ENCODE data around the gene PPM1K.

Gene PPM1K

GRCh38 chr4:88276952-88277710 lies 7.2 kb downstream of the PPM1K start:
- no peak for DNase-seq

GRCh38 chr4:88275949-88276515 lies 8.3 kb downstream of the PPM1K start:
- no peak for DNase-seq

GRCh38 chr4:88275516-88275915 lies 8.8 kb downstream of the PPM1K start:
- DNase-seq: no peak

- DNase-seq: no peak
These were observed 15.4 kb downstream of the PPM1K start for GRCh38 chr4:88268913-88269312.

- no peak for DNase-seq
These were observed 20.0 kb downstream of the PPM1K start for GRCh38 chr4:88264336-88264735.

GRCh38 chr4:88257726-88258125 lies 26.6 kb downstream of the PPM1K start:
- no peak for DNase-seq

GRCh38 chr4:88255111-88255510 lies 29.2 kb downstream of the PPM1K start:
- DNase-seq: no peak

GRCh38 chr4:88251924-88252323 lies 32.4 kb downstream of the PPM1K start:
- DNase-seq: no peak

GRCh38 chr4:88247148-88247547 lies 37.2 kb downstream of the PPM1K start:
- no peak for DNase-seq

GRCh38 chr4:88246600-88246999 lies 37.8 kb downstream of the PPM1K start:
- no peak for DNase-seq

GRCh38 chr4:88244816-88245579 lies 39.4 kb downstream of the PPM1K start:
- DNase-seq: no peak

- no peak for DNase-seq
These were observed 40.3 kb downstream of the PPM1K start for GRCh38 chr4:88244056-88244455.

- DNase-seq: no peak
These were observed 42.2 kb downstream of the PPM1K start for GRCh38 chr4:88242144-88242543.

GRCh38 chr4:88240297-88240714 lies 44.1 kb downstream of the PPM1K start:
- DNase-seq: no peak

GRCh38 chr4:88230969-88231771 lies 53.2 kb downstream of the PPM1K start:
- DNase-seq: no peak

GRCh38 chr4:88230461-88230891 lies 53.9 kb downstream of the PPM1K start:
- DNase-seq: no peak

- DNase-seq: no peak
These were observed 56.6 kb downstream of the PPM1K start for GRCh38 chr4:88227734-88228133.

- DNase-seq: no peak
These were observed 58.2 kb downstream of the PPM1K start for GRCh38 chr4:88226143-88226542.

- no peak for DNase-seq
These were observed 58.9 kb downstream of the PPM1K start for GRCh38 chr4:88225232-88226105.

GRCh38 chr4:88223516-88223915 lies 60.8 kb downstream of the PPM1K start:
- no peak for DNase-seq

- no peak for DNase-seq
These were observed 65.3 kb downstream of the PPM1K start for GRCh38 chr4:88219099-88219498.

GRCh38 chr4:88217169-88217568 lies 67.2 kb downstream of the PPM1K start:
- DNase-seq: no peak
